Measurements from ENCODE around the gene OR52N4. TPM values are rescaled to one million over a fixed set of nuclear protein-coding genes. Genes with fewer than 3 reads are reported as not detected.
"Not testable (repeated sequence)": the region's sequence is repeated elsewhere in the genome, so short reads cannot be mapped to it uniquely, and the experiment has no call there.

Gene OR52N4
- 1 to 10 TPM in 2 of 6 donors, under 1 TPM in 2, not detected in 2; 0.49 to 1.1 (median 0.87) TPM for polyA plus RNA-seq (ENCODE audit: low read depth in 6 of 6)

DNA sequence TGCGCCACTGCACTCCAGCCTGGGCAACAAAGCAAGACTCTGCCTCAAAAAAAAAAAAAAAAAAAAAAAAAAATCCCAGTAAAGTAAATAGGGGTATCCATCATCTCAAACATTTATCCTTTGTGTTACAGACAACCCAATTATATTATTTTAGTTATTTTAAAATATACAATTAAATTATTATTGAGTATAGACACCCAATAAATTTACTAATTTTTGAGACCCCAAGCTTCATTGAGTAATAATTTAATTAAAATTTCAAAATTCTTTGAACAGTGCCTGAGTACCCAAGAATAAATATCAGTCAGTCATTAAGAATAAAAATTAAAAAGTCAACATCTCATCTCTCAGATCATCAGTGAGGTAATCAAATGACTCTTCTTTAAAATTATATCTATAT, at the start of gene OR52N4:
OR52N4 (plus strand) TSS at position 301 of the 400 bp plus-strand sequence. CDS start 498 bp downstream, outside the sequence.
- H3K27me3 Mint-ChIP-seq = peaks cover 0 to 13% (median 6%) of the 10 kb centered on the region in 3 donors
- peaks cover 0 to 8% of the 10 kb centered on the region in 2 donors for H3K36me3 Mint-ChIP-seq
- no peak within 1 kb of the TSS for H3K4me3 Mint-ChIP-seq
- ATAC-seq (ENCODE audit: low read depth in 2 of 2) (no peak), DNase-seq (no peak)
- H3K4me1 Mint-ChIP-seq = no peaks in the 10 kb centered on the region
- no peaks in the 10 kb centered on the region for H3K9me3 Mint-ChIP-seq
- no peak within 1 kb of the TSS for H3K27ac Mint-ChIP-seq

DNA sequence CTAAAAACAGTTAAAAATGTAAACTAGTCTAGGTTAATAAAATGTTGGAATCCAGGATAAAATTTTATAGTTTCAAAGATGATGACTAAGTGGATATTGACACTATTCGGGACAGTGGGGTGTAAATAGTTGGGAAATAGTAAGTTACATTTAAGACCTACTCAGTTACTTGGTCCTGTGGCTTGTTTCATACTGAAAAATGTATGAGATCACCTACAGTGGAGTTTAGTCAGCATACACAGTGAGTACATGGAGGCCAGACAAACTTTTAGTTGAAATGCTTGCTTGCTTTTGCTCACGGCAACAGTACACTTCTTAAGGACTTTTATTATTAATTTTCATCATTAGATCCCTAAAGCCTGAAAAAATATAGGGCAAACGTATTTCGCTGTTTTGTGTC, 48.4 kb upstream of the OR52N4 start:
- H3K4me3 Mint-ChIP-seq = peak overlapping the region in 1 of 8 donors; percentile 22
- peaks cover 27 to 53% of the 10 kb centered on the region in 2 donors for H3K36me3 Mint-ChIP-seq
- ATAC-seq (ENCODE audit: low read depth in 2 of 2) (no peak), DNase-seq (no peak)
- H3K27me3 Mint-ChIP-seq = no peaks in the 10 kb centered on the region
- no peaks in the 10 kb centered on the region for H3K9me3 Mint-ChIP-seq
- peaks cover 16 to 34% (median 30%) of the 10 kb centered on the region in 3 donors for H3K4me1 Mint-ChIP-seq
- H3K27ac Mint-ChIP-seq = peak overlapping the region in 2 of 6 donors; percentile 82 to 84

DNA sequence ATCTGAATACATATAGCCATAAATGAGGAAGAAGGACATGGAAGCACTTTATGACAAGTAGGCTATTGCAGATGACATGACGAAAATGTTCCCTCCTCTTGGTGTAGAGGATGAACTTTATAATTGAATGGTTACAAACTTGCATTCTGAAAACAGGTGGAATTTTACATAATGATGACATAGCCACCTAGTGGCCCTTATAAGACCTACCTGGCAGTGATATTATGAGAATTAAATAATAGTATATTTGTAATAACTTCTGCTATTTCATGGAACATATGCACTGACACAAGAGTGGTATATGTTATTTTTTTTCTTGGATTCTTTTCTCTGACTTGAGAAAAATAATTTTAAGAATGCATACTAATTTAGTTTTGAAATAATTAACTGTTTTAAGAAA, 41.5 kb upstream of the OR52N4 start:
- ATAC-seq (ENCODE audit: low read depth in 2 of 2) (peak; percentile 41 to 53), DNase-seq (peak; percentile 5)
- peak overlapping the region in 2 of 6 donors; percentile 37 to 85 for H3K27ac Mint-ChIP-seq
- H3K27me3 Mint-ChIP-seq = no peaks in the 10 kb centered on the region
- H3K9me3 Mint-ChIP-seq = peaks cover 0 to 2% (median 0%) of the 10 kb centered on the region in 7 donors
- H3K4me3 Mint-ChIP-seq = no peak overlapping the region
- peaks cover 0 to 5% (median 5%) of the 10 kb centered on the region in 3 donors for H3K4me1 Mint-ChIP-seq
- H3K36me3 Mint-ChIP-seq = peaks cover 18 to 23% of the 10 kb centered on the region in 2 donors

DNA sequence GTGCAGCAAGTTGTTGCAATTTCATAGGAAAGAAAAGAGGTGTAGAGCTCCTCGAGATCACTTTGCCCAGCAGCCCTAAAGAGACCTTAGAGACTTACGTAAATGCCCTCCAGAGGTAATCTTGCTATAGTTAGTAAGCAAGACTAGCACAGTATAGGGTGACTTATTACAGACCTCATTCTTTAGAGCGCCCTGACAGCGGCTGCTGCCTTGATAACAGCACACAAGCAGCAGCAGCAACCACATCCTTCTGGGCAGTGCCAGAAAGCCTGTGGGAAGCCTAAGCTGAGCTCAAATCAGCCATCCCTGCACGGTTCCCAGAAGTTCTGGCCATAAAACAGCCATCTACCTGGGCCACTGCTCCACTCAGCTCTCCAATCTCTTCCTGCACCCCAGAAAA, 40.3 kb upstream of the OR52N4 start:
- H3K27me3 Mint-ChIP-seq = no peaks in the 10 kb centered on the region
- H3K4me1 Mint-ChIP-seq = peaks cover 0 to 5% (median 5%) of the 10 kb centered on the region in 3 donors
- H3K9me3 Mint-ChIP-seq = peaks cover 0 to 6% (median 3%) of the 10 kb centered on the region in 7 donors
- ATAC-seq (ENCODE audit: low read depth in 2 of 2) = no peak
- no peak overlapping the region for H3K4me3 Mint-ChIP-seq
- H3K27ac Mint-ChIP-seq = peak overlapping the region in 4 of 6 donors; percentile 16 to 59 (median 28)
- H3K36me3 Mint-ChIP-seq = peaks cover 11 to 13% of the 10 kb centered on the region in 2 donors
- no peak for DNase-seq

DNA sequence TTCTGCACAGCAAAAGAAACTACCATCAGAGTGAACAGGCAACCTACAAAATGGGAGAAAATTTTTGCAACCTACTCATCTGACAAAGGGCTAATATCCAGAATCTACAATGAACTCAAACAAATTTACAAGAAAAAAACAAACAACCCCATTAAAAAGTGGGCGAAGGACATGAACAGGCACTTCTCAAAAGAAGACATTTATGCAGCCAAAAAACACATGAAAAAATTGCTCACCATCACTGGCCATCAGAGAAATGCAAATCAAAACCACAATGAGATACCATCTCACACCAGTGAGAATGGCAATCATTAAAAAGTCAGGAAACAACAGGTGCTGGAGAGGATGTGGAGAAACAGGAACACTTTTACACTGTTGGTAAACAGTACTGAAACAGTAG, 37.5 kb upstream of the OR52N4 start:
- not testable (repeated sequence) for ATAC-seq (ENCODE audit: low read depth in 2 of 2); H3K27me3 Mint-ChIP-seq

DNA sequence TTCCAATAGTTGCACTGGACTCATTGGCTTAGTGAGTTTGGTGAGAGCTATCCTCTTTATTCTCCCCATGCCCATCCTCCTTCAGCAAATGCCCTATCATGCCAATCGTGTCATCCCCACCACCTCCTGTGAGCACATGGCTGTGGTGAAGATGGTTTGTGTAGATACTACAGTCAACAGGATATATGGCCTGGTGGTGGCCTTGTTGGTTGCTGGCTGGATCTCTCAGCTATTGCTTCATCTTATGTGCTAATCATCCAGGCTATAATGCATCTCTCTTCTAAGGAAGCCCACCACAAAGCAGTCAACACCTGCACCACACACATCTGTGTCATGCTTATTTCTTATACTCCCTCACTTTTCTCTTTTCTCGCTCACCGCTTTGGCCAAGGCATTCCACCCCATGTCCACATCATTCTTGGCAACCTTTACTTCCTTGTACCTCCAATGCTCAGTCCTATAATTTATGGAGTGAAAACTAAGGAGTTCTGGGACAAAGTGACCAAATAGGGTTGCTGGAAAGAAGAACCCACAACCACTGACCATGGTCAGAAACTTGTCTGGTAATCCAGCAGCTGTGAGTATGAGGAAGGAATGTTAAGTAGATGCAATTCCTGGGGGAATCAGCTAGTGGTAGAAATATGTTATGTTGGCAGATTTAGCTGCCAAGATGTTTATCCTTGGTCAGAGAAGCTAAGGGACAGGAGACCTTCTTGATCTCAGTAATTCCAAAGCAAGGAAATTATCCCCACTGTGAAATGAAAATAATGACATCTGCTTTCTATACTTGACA, 34.1 kb upstream of the OR52N4 start:
- Mint-ChIP-seq H3K27ac (peak overlapping the region in 2 of 6 donors; percentile 63 to 75), H3K9me3 (peaks cover 0 to 11% (median 3%) of the 10 kb centered on the region in 7 donors), H3K4me3 (no peak overlapping the region), H3K36me3 (peaks cover 9 to 13% of the 10 kb centered on the region in 2 donors), H3K27me3 (no peaks in the 10 kb centered on the region), H3K4me1 (no peaks in the 10 kb centered on the region)
- ATAC-seq (ENCODE audit: low read depth in 2 of 2) (no peak), DNase-seq (no peak)

More for the DNA sequence above, 37.5 kb upstream of the OR52N4 start:
- H3K4me3 Mint-ChIP-seq, H3K4me1 Mint-ChIP-seq, H3K27ac Mint-ChIP-seq, DNase-seq: not testable (repeated sequence)
- Mint-ChIP-seq H3K36me3 (peaks cover 9 to 13% of the 10 kb centered on the region in 2 donors), H3K9me3 (peaks cover 0 to 11% (median 3%) of the 10 kb centered on the region in 7 donors)

DNA sequence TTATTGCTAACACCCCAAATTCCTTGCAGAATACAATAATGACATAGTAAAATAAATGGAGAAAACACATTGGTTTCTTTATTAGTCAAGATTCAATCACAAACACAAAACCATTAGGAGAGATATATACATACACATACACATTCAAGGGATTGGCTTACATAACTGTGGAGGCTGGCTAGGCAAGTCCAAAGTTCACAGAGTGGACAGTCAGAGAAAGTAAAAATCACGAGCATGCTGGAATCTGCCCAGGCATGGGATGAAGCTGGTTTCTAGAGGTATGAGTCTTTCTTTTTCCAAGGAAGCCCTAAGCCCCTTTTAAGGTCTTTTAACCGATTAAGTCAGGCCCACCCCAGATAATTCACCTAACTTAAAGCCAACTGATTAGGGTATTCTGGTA, 31.4 kb upstream of the OR52N4 start:
- ATAC-seq (ENCODE audit: low read depth in 2 of 2) = no peak
- Mint-ChIP-seq H3K27me3 (no peaks in the 10 kb centered on the region), H3K4me1 (peaks cover 0 to 7% (median 0%) of the 10 kb centered on the region in 3 donors), H3K9me3 (peaks cover 0 to 11% (median 3%) of the 10 kb centered on the region in 7 donors), H3K4me3 (no peak overlapping the region), H3K36me3 (peaks cover 9 to 25% of the 10 kb centered on the region in 2 donors), H3K27ac (no peak overlapping the region)
- no peak for DNase-seq

DNA sequence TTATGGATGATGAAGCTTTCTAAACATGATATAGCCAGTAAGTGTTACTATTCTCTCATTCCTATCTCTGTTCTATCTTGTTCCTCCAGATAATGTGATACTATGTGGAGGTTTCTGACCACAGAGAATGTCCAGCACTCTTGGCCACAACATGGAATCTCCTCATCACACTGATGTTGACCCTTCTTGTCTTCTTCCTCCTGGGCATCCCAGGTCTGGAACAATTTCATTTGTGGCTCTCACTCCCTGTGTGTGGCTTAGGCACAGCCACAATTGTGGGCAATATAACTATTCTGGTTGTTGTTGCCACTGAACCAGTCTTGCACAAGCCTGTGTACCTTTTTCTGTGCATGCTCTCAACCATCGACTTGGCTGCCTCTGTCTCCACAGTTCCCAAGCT, 27.7 kb upstream of the OR52N4 start:
- no peaks in the 10 kb centered on the region for H3K9me3 Mint-ChIP-seq
- peaks cover 0 to 7% (median 0%) of the 10 kb centered on the region in 3 donors for H3K4me1 Mint-ChIP-seq
- H3K4me3 Mint-ChIP-seq = no peak overlapping the region
- no peak for DNase-seq
- peaks cover 0 to 20% of the 10 kb centered on the region in 2 donors for H3K36me3 Mint-ChIP-seq
- peak overlapping the region in 1 of 6 donors; percentile 67 for H3K27ac Mint-ChIP-seq
- no peaks in the 10 kb centered on the region for H3K27me3 Mint-ChIP-seq
- no peak for ATAC-seq (ENCODE audit: low read depth in 2 of 2)

DNA sequence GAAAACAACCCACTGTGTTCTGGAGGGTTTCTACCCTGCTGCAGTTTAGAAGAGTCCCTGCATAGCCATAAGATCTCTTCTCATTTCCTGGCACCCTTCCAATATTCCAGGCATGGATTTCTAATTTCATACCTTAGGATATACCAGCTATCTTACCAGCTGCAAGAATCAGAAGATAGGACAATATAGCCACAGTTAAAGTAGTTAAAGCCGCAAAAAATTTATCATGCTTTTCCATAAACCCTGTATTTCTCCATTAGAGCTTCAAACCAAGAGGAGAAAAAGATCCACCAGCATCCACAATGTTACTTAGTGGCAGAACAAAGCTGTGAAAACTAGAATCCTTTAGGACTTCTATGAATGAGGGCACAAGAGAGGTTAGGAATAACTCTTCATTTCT, 26.4 kb upstream of the OR52N4 start:
- ATAC-seq (ENCODE audit: low read depth in 2 of 2) = no peak
- no peak overlapping the region for H3K4me3 Mint-ChIP-seq
- H3K36me3 Mint-ChIP-seq = peaks cover 0 to 20% of the 10 kb centered on the region in 2 donors

DNA sequence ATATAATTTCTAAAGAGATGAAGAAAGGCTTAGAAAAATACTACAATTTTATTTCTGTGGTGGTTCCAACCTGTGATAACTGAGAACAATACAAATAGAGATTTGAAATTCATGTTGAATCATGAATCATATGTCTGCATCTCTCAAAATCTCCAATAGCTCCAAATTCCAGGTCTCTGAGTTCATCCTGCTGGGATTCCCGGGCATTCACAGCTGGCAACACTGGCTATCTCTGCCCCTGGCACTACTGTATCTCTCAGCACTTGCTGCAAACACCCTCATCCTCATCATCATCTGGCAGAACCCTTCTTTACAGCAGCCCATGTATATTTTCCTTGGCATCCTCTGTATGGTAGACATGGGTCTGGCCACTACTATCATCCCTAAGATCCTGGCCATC, 17.6 kb upstream of the OR52N4 start, which contains the start of gene OR56B1:
OR56B1 (plus strand) TSS at position 53 of the 400 bp plus-strand sequence; CDS start at position 122, 69 bp downstream.
- peaks cover 0 to 6% (median 0%) of the 10 kb centered on the region in 3 donors for H3K27me3 Mint-ChIP-seq
- no peak for ATAC-seq (ENCODE audit: low read depth in 2 of 2)
- peaks cover 28% of the 10 kb centered on the region in 2 donors for H3K36me3 Mint-ChIP-seq

More for the DNA sequence above, 26.4 kb upstream of the OR52N4 start:
- H3K9me3 Mint-ChIP-seq = no peaks in the 10 kb centered on the region
- peaks cover 0 to 7% (median 0%) of the 10 kb centered on the region in 3 donors for H3K4me1 Mint-ChIP-seq
- no peak overlapping the region for H3K27ac Mint-ChIP-seq
- no peak for DNase-seq
- H3K27me3 Mint-ChIP-seq = no peaks in the 10 kb centered on the region

DNA sequence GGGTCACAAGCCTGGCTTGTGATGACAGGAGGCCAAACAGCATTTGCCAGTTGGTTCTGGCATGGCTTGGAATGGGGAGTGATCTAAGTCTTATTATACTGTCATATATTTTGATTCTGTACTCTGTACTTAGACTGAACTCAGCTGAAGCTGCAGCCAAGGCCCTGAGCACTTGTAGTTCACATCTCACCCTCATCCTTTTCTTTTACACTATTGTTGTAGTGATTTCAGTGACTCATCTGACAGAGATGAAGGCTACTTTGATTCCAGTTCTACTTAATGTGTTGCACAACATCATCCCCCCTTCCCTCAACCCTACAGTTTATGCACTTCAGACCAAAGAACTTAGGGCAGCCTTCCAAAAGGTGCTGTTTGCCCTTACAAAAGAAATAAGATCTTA, 17.0 kb upstream of the OR52N4 start:
- Mint-ChIP-seq H3K9me3 (peaks cover 4 to 23% (median 14%) of the 10 kb centered on the region in 7 donors), H3K4me3 (peak overlapping the region in 1 of 8 donors; percentile 57), H3K27ac (no peak overlapping the region), H3K27me3 (peaks cover 0 to 12% (median 0%) of the 10 kb centered on the region in 3 donors), H3K36me3 (peaks cover 31 to 35% of the 10 kb centered on the region in 2 donors), H3K4me1 (no peaks in the 10 kb centered on the region)
- no peak for ATAC-seq (ENCODE audit: low read depth in 2 of 2)
- no peak for DNase-seq

More for the DNA sequence above, 17.6 kb upstream of the OR52N4 start, which contains the start of gene OR56B1:
- Mint-ChIP-seq H3K4me1 (no peaks in the 10 kb centered on the region), H3K4me3 (peak within 1 kb of the TSS in 1 of 8 donors; percentile 57), H3K9me3 (peaks cover 0 to 16% (median 8%) of the 10 kb centered on the region in 7 donors), H3K27ac (no peak within 1 kb of the TSS)
- DNase-seq = no peak

DNA sequence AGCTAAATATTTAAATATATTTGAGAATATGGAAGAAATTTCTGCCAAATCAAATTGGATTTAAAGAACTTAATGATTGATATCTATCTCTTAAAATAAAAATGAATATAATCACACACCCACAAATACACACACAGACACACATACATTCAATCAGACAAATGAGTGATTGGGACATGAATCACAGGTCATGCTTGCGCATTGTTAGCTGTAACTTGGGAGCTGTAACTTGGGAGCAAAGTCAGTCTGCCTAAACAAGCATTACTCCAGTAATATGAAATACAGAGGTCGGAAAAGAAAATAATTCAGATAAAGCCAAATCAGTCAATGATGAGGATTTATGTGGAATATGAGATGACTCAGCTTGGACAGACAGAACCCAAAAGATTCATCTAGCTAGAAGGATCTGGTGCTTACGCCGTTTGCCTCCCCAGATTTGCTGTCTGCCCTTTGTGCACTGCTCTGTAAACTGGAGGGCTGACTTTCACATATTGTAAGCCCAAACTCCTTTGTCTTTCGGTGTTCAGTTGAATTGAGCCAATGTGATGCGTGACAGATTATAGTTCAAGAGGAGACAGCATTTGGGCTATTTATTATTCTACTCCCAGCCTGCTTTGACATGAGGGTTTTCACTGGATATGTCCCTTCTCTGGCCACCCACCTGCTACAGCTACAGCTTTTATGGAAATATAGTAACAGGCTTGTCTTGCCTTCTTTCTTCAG, 16.2 kb upstream of the OR52N4 start:
- peaks cover 5 to 30% (median 20%) of the 10 kb centered on the region in 7 donors for H3K9me3 Mint-ChIP-seq
- ATAC-seq (ENCODE audit: low read depth in 2 of 2) (no peak), DNase-seq (no peak)
- H3K4me1 Mint-ChIP-seq = no peaks in the 10 kb centered on the region
- peaks cover 0 to 15% (median 0%) of the 10 kb centered on the region in 3 donors for H3K27me3 Mint-ChIP-seq
- peak overlapping the region in 1 of 6 donors; percentile 3 for H3K27ac Mint-ChIP-seq
- H3K36me3 Mint-ChIP-seq = peaks cover 31 to 38% of the 10 kb centered on the region in 2 donors
- no peak overlapping the region for H3K4me3 Mint-ChIP-seq

DNA sequence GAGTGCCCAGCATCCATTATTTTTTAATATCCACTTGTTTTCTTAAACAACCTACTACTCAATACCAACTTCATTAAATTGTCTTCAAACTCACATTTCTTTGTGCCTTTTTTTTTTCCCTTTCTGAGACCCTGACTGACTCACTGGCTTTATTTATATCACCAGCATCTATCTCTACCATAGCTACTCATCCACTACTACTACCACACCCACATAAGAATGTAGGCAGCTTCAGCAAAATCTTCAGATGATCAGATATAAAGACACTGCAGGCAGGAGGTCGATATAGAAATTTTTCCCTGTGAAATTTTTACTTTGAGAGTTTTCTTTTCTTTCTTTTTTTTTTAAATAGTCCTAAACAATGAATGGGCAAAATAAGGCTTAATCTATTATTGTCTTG, 15.6 kb upstream of the OR52N4 start:
- peaks cover 0 to 15% (median 0%) of the 10 kb centered on the region in 3 donors for H3K27me3 Mint-ChIP-seq
- H3K27ac Mint-ChIP-seq = peak overlapping the region in 1 of 6 donors; percentile 3

More for the DNA sequence above, 15.6 kb upstream of the OR52N4 start:
- no peak for DNase-seq
- Mint-ChIP-seq H3K4me1 (no peaks in the 10 kb centered on the region), H3K36me3 (peaks cover 31 to 40% of the 10 kb centered on the region in 2 donors), H3K4me3 (no peak overlapping the region), H3K9me3 (peaks cover 5 to 31% (median 23%) of the 10 kb centered on the region in 7 donors)
- ATAC-seq (ENCODE audit: low read depth in 2 of 2) = no peak
